K562 (cell line): ENCODE measurements around the gene C20orf173. TPM values are rescaled to one million over a fixed set of nuclear protein-coding genes. Genes with fewer than 3 reads are reported as not detected.

ENCODE experiments used
- ATAC-seq: fragments of 200-7000 bp; cut with Tn5 transposase; 3 replicates; pipeline ENCODE4 v1.9.1; 2020; ENCODE audit warnings: moderate library complexity
- BruUV-seq: library from RNA; stranded (reverse); fragments of 400-500 nt; replicated peaks from 2 replicates; lab custom pipeline; 2021; lab: Mats Ljungman, UMichigan
- CTCF ChIA-PET: fragments of 300-600 bp; formaldehyde crosslinking; extraction: SDS; loops from one replicate; lab custom pipeline; 2021; ENCODE audit warnings: low intra/inter-chr PET ratio; lab: Yijun Ruan, JAX
- POLR2A ChIA-PET: fragments of 300-600, 350-650 bp; sonication (Branson Sonifier 250); formaldehyde crosslinking; extraction: SDS; loops from one replicate; lab custom pipeline; 2021; ENCODE audit warnings: antibody characterized with exemption, inconsistent platforms; lab: Yijun Ruan, JAX
- DNase-seq, 4 experiments: peaks; one replicate each; pipeline versions ENCODE4 v3.0.0 to v3.0.0-alpha.2; 2011 to 2018; ENCODE audit warnings: low spot score in 3 of 4, mixed read lengths in 3 of 4; ENCODE audit errors: extremely low read depth in 1 of 4
- FAIRE-seq: peaks from 2 replicates; lab custom pipeline; 2011; peaks lifted over from hg19 to GRCh38; lab: Jason Lieb, UNC
- H2AFZ ChIP-seq: 2 replicates; pipeline ENCODE4 v1.6.0; 2011; ENCODE audit warnings: low read depth, low read length, control low read depth, inconsistent platforms
- H3K27ac ChIP-seq: fragments of 200-600 bp; 3 replicates; pipeline ENCODE4 v1.8.0; 2011; ENCODE audit warnings: low read depth, mild to moderate bottlenecking, control low read depth, inconsistent platforms, low read length, moderate library complexity, mixed read lengths; ENCODE audit errors: extremely low read depth
- H3K27me3 ChIP-seq, 2 experiments: fragments of 300-600 bp in 1 of 2; 2 replicates in 1 of 2; 3 replicates in 1 of 2; pipeline versions ENCODE4 v1.6.0 to v1.8.0; 2011; ENCODE audit warnings: inconsistent platforms in 2 of 2, low read length in 2 of 2, mild to moderate bottlenecking in 1 of 2, mixed read lengths in 1 of 2, moderate library complexity in 1 of 2; ENCODE audit not compliant: control insufficient read depth in 2 of 2, insufficient read depth in 2 of 2
- H3K36me3 ChIP-seq: fragments of 300-600 bp; 3 replicates; pipeline ENCODE4 v1.8.0; 2011; ENCODE audit warnings: mild to moderate bottlenecking, low read length, inconsistent platforms; ENCODE audit not compliant: control insufficient read depth, insufficient read depth
- H3K4me1 ChIP-seq, 2 experiments: fragments of 200-600 bp in 1 of 2; replicated peaks in 1 of 2; 2 replicates in 1 of 2; 3 replicates in 1 of 2; pipeline versions ENCODE4 v1.5.1 to v1.8.0; 2011; ENCODE audit warnings: inconsistent platforms in 2 of 2, low read length in 2 of 2, mild to moderate bottlenecking in 1 of 2, mixed read lengths in 1 of 2, moderate library complexity in 1 of 2; ENCODE audit not compliant: control insufficient read depth in 2 of 2, insufficient read depth in 2 of 2
- H3K4me2 ChIP-seq: 2 replicates; pipeline ENCODE4 v1.6.1; 2011; ENCODE audit warnings: low read length, control low read depth, inconsistent platforms, mixed read lengths; ENCODE audit not compliant: insufficient read depth
- H3K4me3 ChIP-seq: fragments of 200-600 bp; sonication (generic), shearing (Covaris generic); 2 replicates; pipeline ENCODE4 v1.5.1; 2016; ENCODE audit warnings: control low read depth, inconsistent platforms
- H3K79me2 ChIP-seq: fragments of 200-600 bp; 3 replicates; pipeline ENCODE4 v1.8.0; 2011; ENCODE audit warnings: low read length, inconsistent platforms; ENCODE audit not compliant: control insufficient read depth, insufficient read depth
- H3K9ac ChIP-seq, 2 experiments: 2 replicates each; pipeline versions ENCODE4 v1.6.0 to v1.6.1; 2011; ENCODE audit warnings: low read depth in 2 of 2, low read length in 2 of 2, control low read depth in 1 of 2, inconsistent platforms in 1 of 2, mild to moderate bottlenecking in 1 of 2, mixed read lengths in 1 of 2; ENCODE audit not compliant: insufficient read depth in 1 of 2
- H3K9me1 ChIP-seq: one replicate; pipeline ENCODE4 v1.6.0; 2011; ENCODE audit warnings: inconsistent platforms, mild to moderate bottlenecking, low read length, moderate library complexity; ENCODE audit not compliant: control insufficient read depth, insufficient read depth
- H3K9me3 ChIP-seq: replicated peaks from 2 replicates; pipeline ENCODE4 v1.5.1; 2011; ENCODE audit warnings: low read depth, low read length, inconsistent platforms; ENCODE audit not compliant: control insufficient read depth, insufficient read depth
- H4K20me1 ChIP-seq: replicated peaks from 2 replicates; pipeline ENCODE4 v1.6.1; 2011; ENCODE audit warnings: low read length, inconsistent platforms, mixed read lengths; ENCODE audit not compliant: control insufficient read depth, insufficient read depth
- BACH1 ChIP-seq: fragments of 200-800 bp; sonication (Bioruptor generic); IDR thresholded peaks from 2 replicates; pipeline ENCODE4 v1.6.1; 2016; ENCODE audit warnings: missing genetic modification characterization, missing compliant biosample characterization
- CBX8 ChIP-seq: fragments of 200-600 bp; sonication (generic); IDR thresholded peaks from 2 replicates; pipeline ENCODE4 v1.6.1; 2012; ENCODE audit warnings: borderline replicate concordance, mixed run types, low read depth, mild to moderate bottlenecking, moderate library complexity, mixed read lengths, low read length, control low read depth, inconsistent platforms; ENCODE audit not compliant: poor library complexity, severe bottlenecking; ENCODE audit errors: extremely low read depth
- CHD2 ChIP-seq: IDR thresholded peaks from 2 replicates; pipeline ENCODE4 v1.6.1; 2011; ENCODE audit warnings: low read depth, low read length
- ESRRA ChIP-seq: fragments of 450-650 bp; IDR thresholded peaks from 2 replicates; pipeline ENCODE4 v1.6.1; 2014; ENCODE audit warnings: low read depth, mild to moderate bottlenecking, moderate library complexity, borderline replicate concordance
- FOXJ3 ChIP-seq: sonication (generic); formaldehyde crosslinking; IDR thresholded peaks from 2 replicates; pipeline ENCODE4 v1.4.0; 2020; ENCODE audit warnings: mild to moderate bottlenecking, missing genetic modification reagents
- HDGF ChIP-seq: fragments of 450-650 bp; IDR thresholded peaks from 2 replicates; pipeline ENCODE4 v1.6.1; 2016
- KLF6 ChIP-seq: fragments of 250-450 bp; sonication (Bioruptor Pico); IDR thresholded peaks from 2 replicates; pipeline ENCODE4 v1.4.0; 2020; ENCODE audit warnings: mild to moderate bottlenecking, moderate library complexity, borderline replicate concordance
- MAFG ChIP-seq: fragments of 450-650 bp; conservative IDR thresholded peaks from 2 replicates; pipeline ENCODE4 v1.6.1; 2016; ENCODE audit warnings: missing genetic modification characterization, missing compliant biosample characterization
- MTA2 ChIP-seq: fragments of 450-650 bp; IDR thresholded peaks from 2 replicates; pipeline ENCODE4 v1.6.1; 2016; ENCODE audit warnings: low read depth
- NR3C1 ChIP-seq: sonication (generic); formaldehyde crosslinking; IDR thresholded peaks from 2 replicates; pipeline ENCODE4 v1.8.1; 2022; ENCODE audit warnings: missing genetic modification reagents
- SMARCB1 ChIP-seq: IDR thresholded peaks from 2 replicates; pipeline ENCODE4 v1.6.1; 2011; ENCODE audit warnings: improper control_type of control experiment, low read depth; ENCODE audit not compliant: insufficient read length
- TAF1 ChIP-seq: IDR thresholded peaks from 2 replicates; pipeline ENCODE4 v1.6.1; 2011; ENCODE audit warnings: mild to moderate bottlenecking, low read length, moderate library complexity; ENCODE audit not compliant: insufficient read depth, control insufficient read depth, severe bottlenecking; ENCODE audit errors: extremely low read depth
- TAF7 ChIP-seq: fragments of 450-650 bp; IDR thresholded peaks from 2 replicates; pipeline ENCODE4 v1.6.1; 2016; ENCODE audit warnings: missing genetic modification characterization, missing compliant biosample characterization
- TFAM ChIP-seq: fragments of 250-450 bp; sonication (Bioruptor Pico); conservative IDR thresholded peaks from 2 replicates; pipeline ENCODE4 v1.5.0; 2021; ENCODE audit warnings: mild to moderate bottlenecking, moderate library complexity
- XRCC4 ChIP-seq: IDR thresholded peaks from one replicate; pipeline ENCODE4 v1.6.1; 2011; ENCODE audit not compliant: insufficient read depth, insufficient read length; ENCODE audit errors: extremely low read depth
- YBX1 ChIP-seq: fragments of 450-650 bp; IDR thresholded peaks from 2 replicates; pipeline ENCODE4 v1.7.1; 2016; ENCODE audit warnings: mild to moderate bottlenecking
- ZC3H8 ChIP-seq: fragments of 450-650 bp; IDR thresholded peaks from 2 replicates; pipeline ENCODE4 v1.6.1; 2017
- ZKSCAN3 ChIP-seq: fragments of 250-450 bp; sonication (Bioruptor Pico); IDR thresholded peaks from 2 replicates; pipeline ENCODE4 v1.4.0; 2020
- ZNF232 ChIP-seq: sonication (generic); formaldehyde crosslinking; IDR thresholded peaks from 2 replicates; pipeline ENCODE4 v1.8.0; 2022; ENCODE audit warnings: mild to moderate bottlenecking, missing genetic modification reagents
- ZNF24 ChIP-seq: fragments of 450-650 bp; IDR thresholded peaks from 2 replicates; pipeline ENCODE4 v1.6.1; 2016
- ZNF41 ChIP-seq: fragments of 250-450 bp; sonication (Bioruptor Pico); conservative IDR thresholded peaks from 2 replicates; pipeline ENCODE4 v1.4.0; 2020; ENCODE audit warnings: mild to moderate bottlenecking
- ZNF699 ChIP-seq: fragments of 250-450 bp; sonication (Bioruptor Pico); IDR thresholded peaks from 2 replicates; pipeline ENCODE4 v1.8.0; 2021; ENCODE audit warnings: mild to moderate bottlenecking, moderate library complexity; ENCODE audit not compliant: insufficient replicate concordance
- ZNF76 ChIP-seq: fragments of 250-450 bp; sonication (Bioruptor Pico); IDR thresholded peaks from 2 replicates; pipeline ENCODE4 v1.4.0; 2020; ENCODE audit warnings: mild to moderate bottlenecking, moderate library complexity, borderline replicate concordance
- WGBS: fragments of 100-300 bp; shearing (Covaris generic); methylation state at CpG from one replicate; pipeline ENCODE4 v1.1.6; 2016; ENCODE audit warnings: low coverage, mixed read lengths; ENCODE audit not compliant: insufficient coverage; ENCODE audit errors: missing lambda C conversion rate; 5-methylcytosine and 5-hydroxymethylcytosine counted together
- in situ Hi-C: fragments of 300-500 bp; cut with MboI; formaldehyde crosslinking; loops from 4 replicates; pipeline ENCODE4 v1.15.0; 2018; ENCODE audit warnings: inconsistent platforms, mixed read lengths
- intact Hi-C: fragments of 100-400 bp; cut with micrococcal nuclease; formaldehyde crosslinking; loops from 2 replicates; pipeline ENCODE4 v1.14.2; 2022
- polyA plus RNA-seq, 8 experiments: library from polyadenylated mRNA; depleted of rRNA in 4 of 8; stranded (reverse) in 5 of 8; unstranded in 3 of 8; fragments of >200 nt; fragmentation: Nextera tagmentation in 2 of 8; fragmentation: Illumina TruSeq in 1 of 8; extraction: Ambion mirVana in 2 of 8; extraction: Trizol in 1 of 8; gene quantifications; 2 replicates each; pipeline versions ENCODE4 v1.2.1 to v1.2.3, GENCODE V29; 2011 to 2014; ENCODE audit warnings: inconsistent platforms in 1 of 8, missing spikeins in 1 of 8
- total RNA-seq, 7 experiments: library from RNA; depleted of rRNA in 6 of 7; stranded (reverse); fragments of >200 nt in 6 of 7; fragmentation: Illumina TruSeq in 2 of 7; extraction: Trizol in 2 of 7; gene quantifications; 2 replicates each; pipeline versions ENCODE4 v1.2.1 to v1.2.3, GENCODE V29; 2011 to 2021; ENCODE audit warnings: low replicate concordance in 1 of 7

The C20orf173 gene
- total and polyA plus RNA-seq, 9 of the 15 experiments (the other 6 are each of a cell fraction or from before 2014, with no cell fraction given), result not detected

DNA sequence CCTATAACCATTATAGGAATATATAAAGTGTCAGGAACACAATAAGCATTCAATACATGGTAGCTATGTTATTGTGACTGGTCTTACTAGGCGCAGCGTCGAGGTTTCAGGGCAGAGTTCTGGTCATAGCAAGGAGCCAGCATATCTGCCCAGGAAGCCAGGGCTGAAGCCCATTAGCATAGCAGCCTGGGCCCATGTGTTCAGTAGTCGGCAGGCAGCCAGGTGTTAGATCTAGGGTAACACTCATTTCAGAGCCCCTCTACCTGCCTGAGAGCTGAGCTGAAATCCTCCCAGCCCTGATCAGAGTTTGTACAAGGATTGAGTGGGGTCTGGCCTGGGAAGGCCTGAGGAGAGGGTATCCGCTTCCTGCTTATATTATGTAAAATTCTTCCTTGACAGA lies 32.1 kb downstream of the C20orf173 start (continued):
- TF ChIP-seq CBX8 (no peak), TAF7 (tag) (no peak), HDGF (no peak), MAFG (tag) (no peak), TAF1 (no peak), ZNF76 (CRISPR knock-in tag) (no peak), ZNF699 (CRISPR knock-in tag) (no peak), CHD2 (no peak), ZKSCAN3 (CRISPR knock-in tag) (no peak)

DNA sequence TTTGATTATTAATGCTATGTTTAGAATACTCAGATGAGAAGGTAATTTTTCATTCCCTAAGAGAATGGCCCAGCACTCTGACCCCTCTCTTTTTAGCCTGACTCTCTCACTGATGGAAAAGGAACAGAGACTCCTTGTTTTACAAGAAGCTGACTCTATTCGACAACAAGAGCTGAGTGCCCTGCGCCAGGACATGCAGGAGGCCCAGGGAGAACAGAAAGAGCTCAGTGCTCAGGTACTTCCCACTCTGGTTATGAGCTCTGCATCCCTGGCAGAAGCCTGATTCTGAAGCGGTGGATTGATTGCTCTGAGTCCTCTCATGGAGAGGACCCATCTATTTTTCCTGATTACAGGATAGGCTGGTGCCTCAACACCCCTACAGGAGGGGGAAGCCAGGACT lies 33.0 kb downstream of the C20orf173 start:
- no peak for FAIRE-seq
- Histone ChIP-seq H3K79me2 (no peaks in the 10 kb centered on the region), H4K20me1 (no peaks in the 10 kb centered on the region), H3K4me2 (no peak overlapping the region), H3K4me1 (no peaks in the 10 kb centered on the region), H3K27me3 (no peaks in the 10 kb centered on the region), H3K4me3 (no peak overlapping the region), H3K9me3 (no peaks in the 10 kb centered on the region), H3K9me1 (no peaks in the 10 kb centered on the region), H2AFZ (no peak overlapping the region), H3K27ac (no peak overlapping the region), H3K9ac (no peak overlapping the region), H3K36me3 (peaks cover 85% of the 10 kb centered on the region)
- intact Hi-C loops (no loop called here), in situ Hi-C loops (no loop called here)
- ChIA-PET POLR2A (no interaction called here), CTCF (no interaction called here)
- DNase-seq, result no peak
- ATAC-seq, result no peak
- WGBS, result 92% methylated on average over 3 of the region's 3 CpGs
- no TSS peak for BruUV-seq
- no peak for TF ChIP-seq BACH1
- no peak for TF ChIP-seq FOXJ3 (CRISPR knock-in tag)
- TF ChIP-seq YBX1, result no peak
- no peak for TF ChIP-seq ZC3H8
- TF ChIP-seq NR3C1 (CRISPR knock-in tag), result no peak
- no peak for TF ChIP-seq ZNF41 (CRISPR knock-in tag)
- no peak for TF ChIP-seq TFAM
- no peak for TF ChIP-seq ZNF24
- TF ChIP-seq XRCC4, result no peak
- TF ChIP-seq ZNF232 (CRISPR knock-in tag), result no peak
- TF ChIP-seq SMARCB1, result no peak
- no peak for TF ChIP-seq MTA2
- no peak for TF ChIP-seq ESRRA
- no peak for TF ChIP-seq KLF6 (CRISPR knock-in tag)
